PC-3 (cell line): Measurements from ENCODE around the gene GPR84. TPM values are rescaled to one million over a fixed set of nuclear protein-coding genes. Genes with fewer than 3 reads are reported as not detected.

Experiments used
- ATAC-seq: fragments of 200-7000 bp; cut with Tn5 transposase; 2 replicates; pipeline ENCODE4 v1.9.1; 2020; ENCODE audit warnings: mild to moderate bottlenecking, moderate library complexity
- BruUV-seq: library from RNA; stranded (reverse); fragments of 400-500 nt; replicated peaks from 2 replicates; lab custom pipeline; 2021; lab: Mats Ljungman, UMichigan
- CTCF ChIA-PET: fragments of 300-600 bp; sonication (Branson Sonifier 250); formaldehyde crosslinking; loops from one replicate; lab custom pipeline; 2022; ENCODE audit warnings: antibody characterized with exemption; lab: Charles Lee
- POLR2A ChIA-PET: fragments of 300-600 bp; sonication (Branson Sonifier 250); formaldehyde crosslinking; loops from one replicate; lab custom pipeline; 2022; ENCODE audit warnings: antibody characterized with exemption; ENCODE audit not compliant: unreplicated experiment; lab: Charles Lee
- DNase-seq: peaks from one replicate; pipeline ENCODE4 v3.0.0-alpha.2; 2015
- H2AFZ ChIP-seq: fragments of 300-600 bp; sonication (generic); 2 replicates; pipeline ENCODE4 v1.6.0; 2016; ENCODE audit warnings: antibody characterized with exemption, low read length
- H3F3A ChIP-seq: fragments of 300-600 bp; sonication (generic); one replicate; pipeline ENCODE4 v1.6.0; 2017; ENCODE audit warnings: antibody characterized with exemption, low read length, control low read depth, mild to moderate bottlenecking; ENCODE audit not compliant: unreplicated experiment
- H3K27ac ChIP-seq: fragments of 300-600 bp; sonication (generic); 2 replicates; pipeline ENCODE4 v1.5.1; 2016; ENCODE audit warnings: mild to moderate bottlenecking, low read length
- H3K27me3 ChIP-seq: fragments of 300-600 bp; sonication (generic); 2 replicates; pipeline ENCODE4 v1.6.1; 2016; ENCODE audit warnings: low read length, mixed read lengths
- H3K36me3 ChIP-seq: fragments of 300-600 bp; sonication (generic); 2 replicates; pipeline ENCODE4 v1.6.1; 2016; ENCODE audit warnings: low read depth, mixed run types, low read length, mixed read lengths
- H3K4me1 ChIP-seq: fragments of 300-600 bp; sonication (generic); 2 replicates; pipeline ENCODE4 v1.5.1; 2016; ENCODE audit warnings: low read length; ENCODE audit not compliant: insufficient read depth
- H3K4me2 ChIP-seq: fragments of 300-600 bp; sonication (generic); 2 replicates; pipeline ENCODE4 v1.6.0; 2016; ENCODE audit warnings: low read length
- H3K4me3 ChIP-seq: fragments of 300-600 bp; sonication (generic); 2 replicates; pipeline ENCODE4 v1.5.1; 2016; ENCODE audit warnings: mild to moderate bottlenecking, low read length, mixed read lengths
- H3K79me2 ChIP-seq: fragments of 300-600 bp; sonication (generic); 2 replicates; pipeline ENCODE4 v1.6.1; 2017; ENCODE audit warnings: low read length, mixed read lengths
- H3K9ac ChIP-seq: fragments of 300-600 bp; sonication (generic); 2 replicates; pipeline ENCODE4 v1.6.0; 2016; ENCODE audit warnings: mild to moderate bottlenecking, low read length
- H3K9me2 ChIP-seq: fragments of 300-600 bp; sonication (generic); replicated peaks from 2 replicates; pipeline ENCODE4 v1.6.1; 2016; ENCODE audit warnings: mixed run types, low read length, mixed read lengths
- H3K9me3 ChIP-seq: fragments of 300-600 bp; sonication (generic); 2 replicates; pipeline ENCODE4 v1.6.1; 2016; ENCODE audit warnings: low read length, mixed read lengths
- H4K20me1 ChIP-seq: fragments of 300-600 bp; sonication (generic); 2 replicates; pipeline ENCODE4 v1.6.1; 2016; ENCODE audit warnings: low read length, mixed read lengths
- EZH2 ChIP-seq: fragments of 300-600 bp; sonication (generic); IDR thresholded peaks from one replicate; pipeline ENCODE4 v1.6.1; 2017; ENCODE audit warnings: antibody characterized with exemption, mild to moderate bottlenecking, low read length; ENCODE audit not compliant: unreplicated experiment
- EZH2phosphoT487 ChIP-seq: fragments of 300-600 bp; sonication (generic); IDR thresholded peaks from 2 replicates; pipeline ENCODE4 v1.6.1; 2018; ENCODE audit warnings: mild to moderate bottlenecking, antibody characterized with exemption, low read length, borderline replicate concordance
- intact Hi-C: fragments of 100-400 bp; cut with micrococcal nuclease; formaldehyde crosslinking; loops from 2 replicates; pipeline ENCODE4 v1.9.0; 2023
- total RNA-seq: library from RNA; depleted of rRNA; stranded (reverse); fragments of >200 nt; gene quantifications from 2 replicates; pipeline ENCODE4 v1.2.3, GENCODE V29; 2014
- TF ChIP-seq, protein P1 (sequence below): fragments of 300-600 bp; sonication (generic); conservative IDR thresholded peaks from 2 replicates; pipeline ENCODE4 v1.5.1; 2017; ENCODE audit warnings: antibody characterized with exemption, low read depth, mild to moderate bottlenecking, low read length

GPR84 gene
- total RNA-seq, 1 experiment from 2014 or later = not detected

DNA sequence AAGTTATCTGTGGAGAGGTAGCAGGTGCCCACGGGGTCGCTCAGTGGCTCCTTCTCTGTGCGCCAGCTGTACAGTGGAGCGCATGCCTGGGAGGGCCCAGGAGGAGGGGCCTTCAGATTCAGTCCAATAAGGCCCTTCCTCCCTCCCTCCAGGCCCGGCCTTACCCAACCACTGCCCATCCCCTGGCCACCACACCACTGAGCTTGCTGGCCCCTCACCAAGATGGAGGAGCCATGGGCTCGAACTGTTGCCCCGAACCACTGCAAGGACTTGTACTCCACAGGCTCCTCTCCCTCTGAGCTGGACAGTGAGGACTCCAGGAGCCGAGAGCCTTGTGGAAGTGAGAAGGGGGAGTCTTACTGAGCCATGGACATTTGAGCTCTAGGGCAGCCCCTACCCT is 45.0 kb upstream of the GPR84 start:
- Histone ChIP-seq H3K79me2 (peaks cover 5% of the 10 kb centered on the region; the same call in 1 of the 2 replicates), H3K27ac (no peak overlapping the region), H3K9me3 (no peaks in the 10 kb centered on the region), H3K9ac (no peak overlapping the region), H3K4me2 (no peak overlapping the region), H3F3A (peaks cover 4% of the 10 kb centered on the region), H2AFZ (no peak overlapping the region), H3K4me3 (no peak overlapping the region), H4K20me1 (no peaks in the 10 kb centered on the region), H3K9me2 (no peaks in the 10 kb centered on the region), H3K27me3 (no peaks in the 10 kb centered on the region), H3K4me1 (peaks cover 21% of the 10 kb centered on the region), H3K36me3 (peaks cover under 1% of the 10 kb centered on the region; the same call in 1 of the 2 replicates)
- BruUV-seq = no TSS peak
- TF ChIP-seq EZH2 (no peak), EZH2phosphoT487 (no peak)
- TF ChIP-seq, protein P1, sequence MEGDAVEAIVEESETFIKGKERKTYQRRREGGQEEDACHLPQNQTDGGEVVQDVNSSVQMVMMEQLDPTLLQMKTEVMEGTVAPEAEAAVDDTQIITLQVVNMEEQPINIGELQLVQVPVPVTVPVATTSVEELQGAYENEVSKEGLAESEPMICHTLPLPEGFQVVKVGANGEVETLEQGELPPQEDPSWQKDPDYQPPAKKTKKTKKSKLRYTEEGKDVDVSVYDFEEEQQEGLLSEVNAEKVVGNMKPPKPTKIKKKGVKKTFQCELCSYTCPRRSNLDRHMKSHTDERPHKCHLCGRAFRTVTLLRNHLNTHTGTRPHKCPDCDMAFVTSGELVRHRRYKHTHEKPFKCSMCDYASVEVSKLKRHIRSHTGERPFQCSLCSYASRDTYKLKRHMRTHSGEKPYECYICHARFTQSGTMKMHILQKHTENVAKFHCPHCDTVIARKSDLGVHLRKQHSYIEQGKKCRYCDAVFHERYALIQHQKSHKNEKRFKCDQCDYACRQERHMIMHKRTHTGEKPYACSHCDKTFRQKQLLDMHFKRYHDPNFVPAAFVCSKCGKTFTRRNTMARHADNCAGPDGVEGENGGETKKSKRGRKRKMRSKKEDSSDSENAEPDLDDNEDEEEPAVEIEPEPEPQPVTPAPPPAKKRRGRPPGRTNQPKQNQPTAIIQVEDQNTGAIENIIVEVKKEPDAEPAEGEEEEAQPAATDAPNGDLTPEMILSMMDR = no peak
- ChIA-PET CTCF (no interaction called here), POLR2A (no interaction called here)
- DNase-seq (no peak), ATAC-seq (no peak)
- intact Hi-C loops = no loop called here

DNA sequence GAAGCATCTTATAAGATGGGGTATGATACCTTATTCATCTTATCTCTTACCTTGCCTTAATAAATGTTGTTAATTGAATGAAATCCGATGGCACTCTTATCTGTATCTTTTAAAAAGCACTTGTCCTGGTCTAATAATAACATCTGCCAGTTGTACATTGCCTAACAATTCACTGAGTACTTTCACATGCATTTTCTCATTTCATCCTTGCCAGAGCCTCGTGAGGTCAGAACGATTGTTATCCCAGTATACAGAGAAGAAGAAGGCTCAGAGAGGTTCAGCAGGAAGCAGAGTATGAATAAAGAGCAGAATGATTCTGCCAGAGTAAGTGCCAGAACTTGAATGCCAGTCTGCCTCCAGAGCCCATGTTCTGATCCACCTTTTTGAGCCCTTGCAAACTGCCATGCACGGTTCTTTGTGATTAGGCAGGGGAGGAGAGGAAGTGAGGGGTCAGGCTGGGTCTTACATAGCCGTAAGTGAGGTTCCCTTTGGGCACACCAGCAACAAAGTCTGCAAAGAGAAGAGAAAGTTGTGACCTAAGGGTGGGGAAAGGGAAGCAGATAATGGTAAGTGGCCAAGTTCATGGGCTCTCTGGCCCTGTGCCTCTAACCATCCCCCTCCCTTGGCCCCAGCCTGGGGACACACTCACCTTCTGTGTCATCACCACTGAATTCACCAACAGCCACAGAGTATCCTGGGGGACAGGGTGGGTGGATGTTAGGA is 43.1 kb upstream of the GPR84 start:
- Histone ChIP-seq H3K27me3 (no peaks in the 10 kb centered on the region), H3K9me3 (no peaks in the 10 kb centered on the region), H3F3A (peaks cover 4% of the 10 kb centered on the region), H3K9me2 (no peaks in the 10 kb centered on the region), H2AFZ (no peak overlapping the region), H3K9ac (no peak overlapping the region), H3K27ac (no peak overlapping the region), H3K36me3 (peaks cover 3% of the 10 kb centered on the region; the same call in 1 of the 2 replicates), H3K4me3 (no peak overlapping the region), H3K4me1 (peaks cover 15% of the 10 kb centered on the region), H3K79me2 (no peaks in the 10 kb centered on the region), H4K20me1 (no peaks in the 10 kb centered on the region), H3K4me2 (no peak overlapping the region)
- no peak for DNase-seq
- ChIA-PET POLR2A (no interaction called here), CTCF (no interaction called here)
- no TSS peak for BruUV-seq
- intact Hi-C loops = no loop called here
- TF ChIP-seq EZH2 (no peak), EZH2phosphoT487 (no peak)
- TF ChIP-seq, protein P1 = no peak
- ATAC-seq = no peak

DNA sequence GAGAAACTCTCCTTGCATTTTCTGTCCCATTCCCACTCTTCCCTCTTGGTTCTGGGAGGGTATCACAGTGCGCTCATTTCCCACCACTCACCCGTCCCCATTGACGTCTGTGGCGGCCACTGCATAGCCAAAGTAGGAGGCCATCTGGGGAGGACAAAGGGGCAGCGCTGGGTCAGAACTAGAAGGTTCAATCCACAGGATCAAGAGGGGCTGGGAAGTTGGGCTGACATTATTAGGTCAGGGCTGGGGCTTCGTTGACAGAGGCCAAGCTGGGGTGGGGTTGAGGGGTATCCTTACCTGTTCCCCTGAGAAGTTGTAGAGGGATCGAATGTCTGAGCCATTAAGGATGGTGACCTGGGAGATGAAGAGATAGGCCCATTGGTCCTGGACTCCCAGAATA is 41.3 kb upstream of the GPR84 start:
- POLR2A ChIA-PET = no interaction called here

More for the DNA sequence above, 41.3 kb upstream of the GPR84 start:
- Histone ChIP-seq H3F3A (no peaks in the 10 kb centered on the region), H3K27ac (no peak overlapping the region), H3K79me2 (no peaks in the 10 kb centered on the region), H3K4me1 (no peaks in the 10 kb centered on the region), H3K27me3 (no peaks in the 10 kb centered on the region), H4K20me1 (no peaks in the 10 kb centered on the region), H3K4me2 (no peak overlapping the region), H3K9ac (no peak overlapping the region), H3K9me2 (no peaks in the 10 kb centered on the region), H2AFZ (no peak overlapping the region), H3K36me3 (peaks cover 3% of the 10 kb centered on the region; the same call in 1 of the 2 replicates), H3K4me3 (no peak overlapping the region), H3K9me3 (no peaks in the 10 kb centered on the region)
- intact Hi-C loops = no loop called here
- no peak for ATAC-seq
- no TSS peak for BruUV-seq
- no peak for DNase-seq
- TF ChIP-seq EZH2phosphoT487 = no peak
- no peak for TF ChIP-seq EZH2
- TF ChIP-seq, protein P1 = no peak
- CTCF ChIA-PET = interaction anchor here (0.5 kb wide), 1 partner anchor 17 kb away, joined by 4 read pairs; no protein-coding TSS in a partner anchor
